ENCODE measurements around the gene SRRD. TPM values are rescaled to one million over a fixed set of nuclear protein-coding genes. Genes with fewer than 3 reads are reported as not detected.

The SRRD gene
- total RNA-seq, 4 donors from 2014 or later = 10.3 to 21.5 (median 17.3) TPM

- intact Hi-C loops (cut with DNase I; ENCODE audit: low total_unique reads) = loop anchor here (10.0 kb wide), 1 partner anchor 70 kb away; no protein-coding TSS in a partner anchor
- no peak for TF ChIP-seq POLR2A (IDR thresholded peaks at IDR 0.05)
- no peak for TF ChIP-seq CTCF (IDR thresholded peaks at IDR 0.05)
- H3K4me3 ChIP-seq (ENCODE audit: low read depth, poor library complexity, severe bottlenecking) = no peak overlapping the region
- DNase-seq (ENCODE audit: low spot score in 2 of 2) = peak in 1 of 2 donors; percentile 77
- WGBS, 2 donors = 27 to 30% methylated on average over 7 of the region's 7 CpGs
These were observed 19.4 kb upstream of the SRRD start for GRCh38 chr22:26464312-26464711.

DNA sequence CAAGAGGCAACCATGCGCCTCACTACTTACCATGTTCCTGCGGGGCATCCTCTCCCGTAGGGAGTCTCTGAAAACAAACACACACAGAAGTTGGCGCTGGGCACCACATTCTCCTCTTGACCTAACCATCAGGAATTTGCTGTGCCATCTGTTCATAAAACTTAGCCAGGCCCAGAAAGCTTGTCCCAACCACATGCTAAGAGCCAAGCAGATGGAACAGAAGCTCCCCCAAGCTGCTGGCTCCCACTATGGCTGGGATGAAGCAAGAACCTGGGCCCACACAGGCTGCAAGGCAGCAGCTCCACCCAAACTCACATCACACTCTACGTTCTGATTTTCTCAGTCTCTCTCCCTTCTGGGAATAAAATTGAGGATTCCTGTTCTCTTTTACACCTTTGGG lies 17.5 kb upstream of the SRRD start:
- intact Hi-C loops (cut with DNase I; ENCODE audit: low total_unique reads) = loop anchor here (5.0 to 10.0 kb wide), 2 partner anchors 71 to 1324 kb away; no protein-coding TSS in a partner anchor
- WGBS, 2 donors = 66 to 74% methylated on average over 5 of the region's 5 CpGs
- peak in 1 of 2 donors; percentile 76 for DNase-seq (ENCODE audit: low spot score in 2 of 2)
- TF ChIP-seq CTCF (IDR thresholded peaks at IDR 0.05) (no peak), POLR2A (IDR thresholded peaks at IDR 0.05) (no peak)
- no peak overlapping the region for H3K4me3 ChIP-seq (ENCODE audit: low read depth, poor library complexity, severe bottlenecking)

- intact Hi-C loops (cut with DNase I; ENCODE audit: low total_unique reads) = no loop called here
- H3K4me3 ChIP-seq (ENCODE audit: low read depth, poor library complexity, severe bottlenecking) = no peak overlapping the region
- no peak for DNase-seq (ENCODE audit: low spot score in 2 of 2)
- TF ChIP-seq CTCF (IDR thresholded peaks at IDR 0.05) (no peak), POLR2A (IDR thresholded peaks at IDR 0.05) (no peak)
- WGBS, 2 donors = 88 to 97% methylated on average over 2 of the region's 2 CpGs
These were observed 12.9 kb upstream of the SRRD start for GRCh38 chr22:26470807-26471206.

DNA sequence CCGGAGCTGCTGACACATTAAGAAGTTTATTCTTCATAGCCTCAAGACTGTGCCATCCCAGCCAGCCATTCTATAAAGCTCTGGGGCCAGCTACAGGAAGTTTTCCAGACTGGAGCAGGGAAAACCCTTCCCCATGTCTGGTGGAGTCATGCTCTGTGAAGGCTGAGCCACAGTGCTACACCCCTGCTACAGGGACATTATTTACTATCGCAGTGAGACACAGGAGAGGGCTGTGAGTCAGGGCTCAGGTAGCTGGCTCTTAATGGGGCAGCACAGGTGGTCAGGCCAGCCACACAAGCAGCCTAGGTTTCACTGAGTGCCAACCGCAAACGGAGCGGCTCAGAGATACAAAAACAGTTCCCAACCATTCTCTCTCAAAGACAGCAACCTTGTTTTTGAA lies 12.2 kb upstream of the SRRD start:
- WGBS, 2 donors = 66 to 68% methylated on average over 5 of the region's 5 CpGs
- intact Hi-C loops (cut with DNase I; ENCODE audit: low total_unique reads) = no loop called here
- TF ChIP-seq POLR2A (IDR thresholded peaks at IDR 0.05) = no peak
- TF ChIP-seq CTCF (IDR thresholded peaks at IDR 0.05) = no peak
- no peak overlapping the region for H3K4me3 ChIP-seq (ENCODE audit: low read depth, poor library complexity, severe bottlenecking)
- DNase-seq (ENCODE audit: low spot score in 2 of 2) = no peak

- intact Hi-C loops (cut with DNase I; ENCODE audit: low total_unique reads) = no loop called here
- no peak for TF ChIP-seq POLR2A (IDR thresholded peaks at IDR 0.05)
- TF ChIP-seq CTCF (IDR thresholded peaks at IDR 0.05) = no peak
- no peak for DNase-seq (ENCODE audit: low spot score in 2 of 2)
- no peak overlapping the region for H3K4me3 ChIP-seq (ENCODE audit: low read depth, poor library complexity, severe bottlenecking)
These were observed 9.0 kb upstream of the SRRD start for GRCh38 chr22:26474682-26475081.

DNA sequence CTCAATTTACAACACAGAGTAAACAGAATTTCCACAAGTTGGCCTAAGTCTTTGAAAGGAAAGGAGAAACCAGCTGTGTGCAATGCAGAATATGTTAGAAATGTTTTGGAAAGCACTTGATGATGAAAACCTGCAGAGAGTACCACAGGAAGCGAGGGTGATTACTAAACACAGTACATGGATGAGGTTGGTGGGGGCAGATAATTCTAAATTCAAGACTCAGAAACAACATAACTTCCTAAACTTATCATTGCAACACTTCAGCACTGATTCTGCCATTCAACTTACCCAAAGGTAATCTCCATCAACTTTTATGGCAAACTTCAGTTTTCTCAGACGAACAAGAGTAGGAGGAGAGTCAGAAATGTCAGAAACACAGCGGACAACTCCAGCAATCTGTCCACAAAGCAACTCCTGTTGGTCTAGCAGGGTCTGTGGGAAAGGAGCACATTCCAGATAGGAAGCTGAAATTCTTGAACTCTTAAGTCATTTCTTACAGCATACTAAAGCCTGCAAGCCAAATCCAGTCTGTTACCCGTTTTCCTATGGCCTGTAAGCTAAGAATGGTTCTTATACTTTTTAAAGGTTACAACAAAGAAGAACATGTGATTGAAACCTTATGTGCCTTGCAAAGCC lies 6.9 kb upstream of the SRRD start:
- intact Hi-C loops (cut with DNase I; ENCODE audit: low total_unique reads) = no loop called here
- no peak for TF ChIP-seq POLR2A (IDR thresholded peaks at IDR 0.05)
- no peak for TF ChIP-seq CTCF (IDR thresholded peaks at IDR 0.05)
- 81 to 86% methylated on average over 4 of the region's 4 CpGs for WGBS, 2 donors
- no peak for DNase-seq (ENCODE audit: low spot score in 2 of 2)
- no peak overlapping the region for H3K4me3 ChIP-seq (ENCODE audit: low read depth, poor library complexity, severe bottlenecking)
